ENCODE results near the gene OSBPL8. TPM values are rescaled to one million over a fixed set of nuclear protein-coding genes. Genes with fewer than 3 reads are reported as not detected.

OSBPL8 gene
- total and polyA plus RNA-seq, 2 of the 8 experiments (the other 6 are each of a cell fraction or from before 2014, with no cell fraction given), result 10.9 to 81.1 TPM

DNA sequence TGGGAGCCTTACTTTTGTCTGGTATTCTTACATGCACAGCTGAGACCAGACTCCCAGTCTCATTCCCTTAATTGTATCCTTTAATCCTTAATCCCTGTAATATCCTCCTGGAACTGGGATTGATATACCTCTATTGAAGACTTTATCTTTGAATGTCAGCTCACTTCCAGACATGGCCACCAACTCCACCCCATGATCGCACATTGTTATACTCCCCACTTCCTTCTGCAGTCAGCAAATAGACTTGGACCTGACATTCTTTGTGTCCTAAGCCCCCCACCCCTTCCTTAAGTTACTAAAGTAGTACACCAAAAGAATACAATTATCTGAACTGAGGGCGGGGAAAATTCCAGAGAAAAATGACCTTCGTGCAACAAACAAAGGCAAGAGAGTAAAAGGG is 8.6 kb upstream of the OSBPL8 start:
- whole genome bisulfite sequencing, 2 experiments (ENCODE audit: extremely low coverage in 1 of 2, insufficient coverage in 1 of 2, insufficient read length in 1 of 2, insufficient replicate concordance in 2 of 2, low coverage in 1 of 2, low lambda C conversion rate in 2 of 2, missing lambda C conversion rate in 1 of 2), result 94% methylated on average over 3 of the region's 3 CpGs; no CpG with 5 or more reads in 1 of the 2 experiments
- FAIRE-seq, result no peak
- Histone ChIP-seq H3K4me2 (ENCODE audit: insufficient read depth in 1 of 2, low read depth in 2 of 2, low read length in 2 of 2) (no peak overlapping the region), H3K9me3 (ENCODE audit: insufficient read depth in 2 of 2, low read depth in 1 of 2, low read length in 1 of 2) (0 out of 4 replicates have a peak, but pooled peaks cover 0 to 3% of the 10 kb centered on the region in 2 experiments), H2BK120ac (replicated peaks; ENCODE audit: low read depth, low read length) (no peak overlapping the region), H2BK20ac (ENCODE audit: low read length) (no peak overlapping the region), H3K36me3 (ENCODE audit: control insufficient read depth in 2 of 4, insufficient read depth in 4 of 4, low read length in 3 of 4) (no peaks in the 10 kb centered on the region), H2AK5ac (ENCODE audit: low read depth, low read length) (no peak overlapping the region), H3K79me1 (ENCODE audit: low read depth, low read length) (no peaks in the 10 kb centered on the region), H3K14ac (ENCODE audit: insufficient read length) (no peak overlapping the region), H2BK12ac (ENCODE audit: low read depth, low read length) (no peak overlapping the region), H3K18ac (ENCODE audit: extremely low read depth, low read length) (no peak overlapping the region), H3K23ac (ENCODE audit: insufficient read length) (no peak overlapping the region), H3K4me1 (replicated peaks in 1 of 4; ENCODE audit: control insufficient read depth in 3 of 4, insufficient read depth in 4 of 4, low read length in 3 of 4) (no peaks in the 10 kb centered on the region), H4K91ac (replicated peaks; ENCODE audit: insufficient read length, low read length) (no peak overlapping the region), H3K23me2 (ENCODE audit: low read depth, low read length) (no peaks in the 10 kb centered on the region; the same call in 1 of the 2 replicates), H3K9ac (replicated peaks in 1 of 4; ENCODE audit: extremely low read depth in 1 of 4, low read depth in 3 of 4, low read length in 3 of 4) (no peak overlapping the region), H3K27ac (ENCODE audit: low read depth, low read length) (no peak overlapping the region), H4K20me1 (replicated peaks in 1 of 2; ENCODE audit: control insufficient read depth in 1 of 2, insufficient read depth in 2 of 2, low read length in 2 of 2) (no peaks in the 10 kb centered on the region), H3K27me3 (replicated peaks in 1 of 4; ENCODE audit: control insufficient read depth in 3 of 4, extremely low read depth in 1 of 4, insufficient read depth in 3 of 4, low read length in 3 of 4) (peaks cover 0 to 2% (median 0%) of the 10 kb centered on the region in 4 experiments; a peak in 1 of 7 replicates), H2BK15ac (ENCODE audit: low read length) (no peak overlapping the region), H2BK5ac (ENCODE audit: low read depth, low read length) (no peak overlapping the region), H4K5ac (ENCODE audit: insufficient read length, low read depth, low read length) (no peak overlapping the region), H4K8ac (ENCODE audit: extremely low read depth, insufficient read depth, low read length) (no peak overlapping the region), H3K79me2 (ENCODE audit: control insufficient read depth in 1 of 2, insufficient read depth in 2 of 2, low read length in 2 of 2) (no peaks in the 10 kb centered on the region), H3K56ac (replicated peaks; ENCODE audit: insufficient read length, low read depth, low read length) (no peak overlapping the region), H3K4me3 (ENCODE audit: extremely low read depth in 1 of 4, insufficient read depth in 2 of 4, low read depth in 3 of 4, low read length in 4 of 4) (no peak overlapping the region), H2AFZ (ENCODE audit: low read length) (no peak overlapping the region), H3K4ac (replicated peaks; ENCODE audit: insufficient read length, low read depth, low read length) (no peak overlapping the region)
- ChIA-PET POLR2A (ENCODE audit: partially characterized antibody) (no interaction called here), CTCF (ENCODE audit: partially characterized antibody) (no interaction called here)
- DNase-seq (ENCODE audit: low read depth in 1 of 2, low spot score in 2 of 2), result no peak
- TF ChIP-seq SP1 (IDR thresholded peaks at IDR 0.05; ENCODE audit: low read depth, low read length) (no peak), CBX5 (IDR thresholded peaks at IDR 0.05; ENCODE audit: low read depth, low read length) (no peak), SAP30 (IDR thresholded peaks at IDR 0.05; ENCODE audit: insufficient read depth, insufficient replicate concordance, low read length) (no peak), CHD1 (IDR thresholded peaks at IDR 0.05; ENCODE audit: low read depth, low read length) (no peak), NANOG (IDR thresholded peaks at IDR 0.05; ENCODE audit: insufficient read depth, low read depth, low read length, poor library complexity, severe bottlenecking) (no peak), POU5F1 (IDR thresholded peaks at IDR 0.05; ENCODE audit: low read depth, low read length) (no peak), SRF (IDR thresholded peaks at IDR 0.05; ENCODE audit: low read depth, low read length) (no peak), TAF1 (IDR thresholded peaks at IDR 0.05; ENCODE audit: low read depth, low read length) (no peak), RFX5 (IDR thresholded peaks at IDR 0.05; ENCODE audit: borderline replicate concordance, low read depth, low read length) (no peak), MAFK (IDR thresholded peaks at IDR 0.05; ENCODE audit: low read depth, low read length) (no peak), RNF2 (IDR thresholded peaks at IDR 0.05; ENCODE audit: borderline replicate concordance, low read depth, low read length, missing control alignments, poor library complexity, severe bottlenecking) (no peak), CEBPB (IDR thresholded peaks at IDR 0.05; ENCODE audit: low read depth, low read length) (no peak), EZH2 (IDR thresholded peaks at IDR 0.05; ENCODE audit: low read depth, low read length, severe bottlenecking) (no peak)

Measured in H1 (cell line).